ENCODE data around the gene ATP2A1.

ATP2A1 gene

GRCh38 chr16:28878083-28878926, at the start of gene ATP2A1:
TSS of gene ATP2A1 (plus strand) at chr16:28878488. CDS start at chr16:28878672, 184 bp downstream.
- DNase-seq (ENCODE audit: low spot score): no peak

GRCh38 chr16:28829747-28830146, 48.5 kb upstream of the ATP2A1 start:
- no peak for DNase-seq (ENCODE audit: low spot score)

DNA sequence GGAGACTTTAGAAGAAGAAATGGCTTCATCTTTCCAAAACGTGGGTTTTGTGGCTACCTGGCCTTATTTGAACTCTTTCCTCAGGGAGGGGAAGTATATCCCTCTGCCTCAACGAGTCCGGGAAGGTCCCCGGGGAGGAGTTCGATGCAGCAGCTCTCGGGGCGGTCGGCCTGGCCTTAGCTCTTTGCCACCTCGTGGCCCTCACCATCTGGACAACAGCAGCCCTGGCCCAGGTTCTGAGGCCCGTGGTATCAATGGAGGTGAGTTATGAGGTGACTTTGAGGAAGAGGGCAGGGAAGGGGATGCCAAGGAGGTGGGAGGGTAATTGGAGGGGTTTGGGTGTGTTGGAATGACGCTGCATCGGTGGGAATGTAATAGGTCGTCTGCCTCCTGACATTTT, 47.8 kb upstream of the ATP2A1 start:
- DNase-seq (ENCODE audit: low spot score): no peak

DNA sequence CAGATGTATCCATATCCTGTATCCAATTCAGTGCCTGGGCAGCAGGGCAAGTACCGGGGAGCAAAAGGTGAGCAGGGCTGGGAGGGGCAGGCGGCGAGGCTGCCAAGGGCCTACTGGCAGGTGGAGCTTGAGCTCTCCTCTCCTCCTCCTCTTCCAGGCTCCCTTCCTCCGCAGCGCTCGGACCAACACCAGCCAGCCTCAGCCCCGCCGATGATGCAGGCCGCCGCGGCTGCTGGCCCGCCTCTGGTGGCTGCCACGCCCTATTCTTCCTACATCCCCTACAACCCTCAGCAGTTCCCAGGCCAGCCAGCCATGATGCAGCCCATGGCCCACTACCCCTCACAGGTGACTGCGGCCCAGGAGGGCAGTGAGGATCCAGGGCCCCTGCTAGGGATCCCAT, 43.9 kb upstream of the ATP2A1 start:
- no peak for DNase-seq (ENCODE audit: low spot score)

DNA sequence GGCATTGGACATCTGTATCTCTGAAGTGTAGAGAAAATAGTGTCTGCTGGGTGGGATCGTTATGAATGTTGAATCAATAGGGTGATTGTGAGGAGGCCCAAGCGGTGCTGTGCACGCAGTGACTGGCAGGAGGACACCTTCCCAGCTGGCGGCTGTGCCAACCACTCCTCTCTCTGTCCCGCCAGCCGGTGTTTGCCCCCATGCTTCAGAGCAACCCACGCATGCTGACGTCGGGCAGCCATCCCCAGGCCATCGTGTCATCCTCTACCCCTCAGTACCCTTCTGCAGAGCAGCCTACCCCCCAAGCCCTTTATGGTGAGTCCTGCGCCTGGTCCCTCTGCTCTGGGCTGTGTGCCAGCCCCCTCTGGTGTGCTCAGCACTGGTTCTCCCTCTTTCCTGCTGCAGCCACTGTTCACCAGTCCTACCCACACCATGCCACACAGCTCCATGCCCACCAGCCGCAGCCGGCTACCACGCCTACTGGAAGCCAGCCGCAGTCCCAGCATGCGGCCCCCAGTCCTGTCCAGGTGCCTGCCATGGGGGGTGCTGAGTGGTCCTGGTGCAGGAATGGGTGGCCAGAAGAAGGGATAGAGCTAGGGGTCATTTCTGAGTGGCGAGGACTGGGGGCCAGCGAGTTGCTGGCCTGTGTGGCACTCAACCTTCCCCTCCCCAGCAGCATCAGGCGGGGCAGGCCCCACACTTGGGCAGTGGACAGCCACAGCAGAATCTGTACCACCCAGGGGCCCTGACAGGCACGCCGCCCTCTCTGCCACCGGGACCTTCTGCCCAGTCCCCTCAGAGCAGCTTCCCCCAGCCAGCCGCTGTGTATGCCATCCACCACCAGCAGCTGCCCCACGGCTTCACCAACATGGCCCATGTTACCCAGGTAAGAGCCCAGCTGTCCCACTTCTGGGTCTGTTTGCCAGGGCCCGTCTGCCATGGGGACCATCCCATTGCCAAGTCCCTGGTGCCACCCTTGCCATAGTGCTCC, 43.1 kb upstream of the ATP2A1 start:
- DNase-seq (ENCODE audit: low spot score): no peak

- DNase-seq (ENCODE audit: low spot score): no peak
These were observed 42.2 kb upstream of the ATP2A1 start for GRCh38 chr16:28835864-28836760.

DNA sequence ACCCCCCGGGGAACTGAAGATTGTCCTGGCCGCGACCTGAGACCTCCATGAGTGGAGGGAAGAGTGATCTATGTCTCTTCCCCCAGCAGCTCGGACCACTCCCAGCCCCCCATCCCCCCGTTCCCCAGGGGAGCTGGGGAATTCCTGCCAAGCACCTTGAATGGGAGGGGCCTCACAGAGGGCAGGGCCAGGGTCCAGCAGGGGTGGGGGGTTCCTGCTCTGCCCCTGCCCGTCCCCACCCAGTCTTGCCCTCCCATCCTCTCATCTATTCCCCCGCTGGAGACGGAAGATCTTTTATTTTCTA, 41.6 kb upstream of the ATP2A1 start:
- DNase-seq (ENCODE audit: low spot score): no peak

DNA sequence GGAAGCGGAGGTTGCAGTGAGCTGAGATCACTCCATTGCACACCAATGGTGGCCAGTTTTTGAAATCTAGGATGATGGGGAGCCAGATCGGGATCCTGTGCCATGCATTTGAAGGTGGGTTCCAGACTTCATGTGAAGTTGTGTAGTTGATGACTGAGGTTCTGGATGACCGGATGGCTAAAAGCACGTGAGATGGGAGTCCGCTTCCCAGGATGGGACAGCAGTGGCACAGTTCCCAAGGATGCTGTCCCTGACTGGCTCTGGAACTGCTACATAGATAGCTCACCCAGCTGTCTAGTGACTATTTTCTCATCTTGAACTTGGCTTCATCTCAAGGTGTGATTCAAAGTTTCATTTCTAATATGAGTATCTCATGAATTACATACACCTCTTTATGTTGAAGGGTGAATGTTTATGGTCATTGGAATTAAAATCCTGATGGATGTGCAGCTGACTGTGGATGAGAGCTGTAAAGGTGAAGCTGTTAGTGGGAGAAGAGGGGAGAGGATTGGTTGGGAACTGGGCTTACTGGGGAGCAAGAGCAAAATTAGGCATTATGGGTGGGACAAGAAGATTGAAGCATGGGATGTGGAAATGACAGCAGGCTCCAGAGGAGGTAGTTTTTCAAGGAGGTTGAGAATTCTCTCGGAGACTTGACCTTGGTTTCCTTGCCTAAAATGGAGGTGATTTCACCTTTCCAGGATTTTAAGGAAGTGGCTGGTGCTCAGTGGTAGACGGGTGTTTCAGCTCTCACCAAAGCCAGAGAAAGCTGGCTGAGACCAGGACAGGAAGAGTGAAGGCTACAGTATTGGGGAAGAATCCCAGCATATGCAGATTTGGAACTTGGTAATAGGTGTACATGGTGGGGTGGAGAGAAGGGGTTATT, 40.4 kb upstream of the ATP2A1 start:
- no peak for DNase-seq (ENCODE audit: low spot score)

- DNase-seq (ENCODE audit: low spot score): no peak
These were observed 39.8 kb upstream of the ATP2A1 start for GRCh38 chr16:28838558-28838918.

DNA sequence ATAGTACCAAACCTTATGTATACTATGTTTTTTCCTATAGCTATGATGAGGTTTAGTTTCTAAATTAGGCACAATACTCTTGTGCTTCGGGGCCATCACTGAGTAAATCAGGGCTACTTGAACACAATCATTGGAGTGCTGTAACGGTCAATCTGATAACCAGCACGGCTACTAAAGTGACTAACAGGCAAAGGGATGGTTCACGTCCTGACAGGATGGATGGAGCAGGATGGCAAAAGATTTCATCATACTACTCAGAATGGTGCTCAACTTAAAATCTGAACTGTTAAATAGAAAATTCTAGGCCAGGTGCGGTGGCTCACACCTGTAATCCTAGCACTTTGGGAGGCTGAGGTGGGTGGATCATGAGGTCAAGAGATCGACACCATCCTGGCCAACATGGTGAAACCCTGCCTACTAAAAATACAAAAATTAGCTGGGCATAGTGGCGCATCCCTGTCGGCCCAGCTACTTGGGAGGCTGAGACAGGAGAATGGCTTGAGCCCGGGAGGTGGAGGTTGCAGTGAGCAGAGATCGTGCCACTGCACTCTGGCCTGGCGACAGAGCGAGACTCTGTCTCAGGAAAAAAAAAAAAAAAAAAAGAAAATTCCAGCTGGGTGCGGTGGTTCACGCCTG, 39.2 kb upstream of the ATP2A1 start:
- no peak for DNase-seq (ENCODE audit: low spot score)

DNA sequence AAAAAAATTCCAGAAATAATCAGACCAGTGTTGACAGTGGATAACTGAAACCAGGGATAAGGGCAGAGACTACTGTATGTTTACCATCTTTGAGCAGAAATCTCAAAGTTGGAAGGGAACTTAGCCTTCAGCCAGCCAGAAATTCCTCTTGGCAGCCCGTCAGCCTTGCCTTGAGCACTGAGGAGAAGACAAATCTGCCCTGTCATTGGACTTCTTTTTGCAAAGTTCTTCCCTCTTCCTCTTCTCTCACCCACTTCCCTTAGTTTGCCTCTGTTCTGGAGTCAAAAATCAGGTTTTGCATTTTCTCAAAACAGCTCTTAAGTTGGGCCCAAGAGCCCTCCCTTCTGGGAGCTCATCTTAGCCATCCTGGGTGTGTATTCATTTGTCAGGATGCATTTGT, 38.4 kb upstream of the ATP2A1 start:
- no peak for DNase-seq (ENCODE audit: low spot score)

DNA sequence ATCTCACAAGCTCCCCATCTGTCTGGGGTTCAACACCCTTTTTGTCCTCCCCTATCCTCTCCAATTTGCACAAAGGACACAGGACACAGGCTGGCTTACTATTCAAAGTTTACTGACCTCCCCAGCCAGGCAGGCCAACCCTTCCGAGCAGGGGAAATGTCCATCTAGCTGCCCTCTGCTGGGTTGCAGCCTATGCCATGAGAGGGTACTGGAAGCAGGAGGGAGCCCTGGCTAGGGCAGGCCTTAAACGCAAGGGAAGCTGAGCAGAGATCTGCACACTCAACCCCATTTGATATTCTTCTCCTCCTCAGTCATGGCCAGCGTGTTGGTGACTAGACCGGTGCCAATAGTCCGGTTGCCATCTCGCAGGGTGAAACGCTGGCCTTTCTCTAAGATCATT, 35.6 kb upstream of the ATP2A1 start:
- no peak for DNase-seq (ENCODE audit: low spot score)

- DNase-seq (ENCODE audit: low spot score): no peak
These were observed 34.5 kb upstream of the ATP2A1 start for GRCh38 chr16:28843766-28844165.

DNA sequence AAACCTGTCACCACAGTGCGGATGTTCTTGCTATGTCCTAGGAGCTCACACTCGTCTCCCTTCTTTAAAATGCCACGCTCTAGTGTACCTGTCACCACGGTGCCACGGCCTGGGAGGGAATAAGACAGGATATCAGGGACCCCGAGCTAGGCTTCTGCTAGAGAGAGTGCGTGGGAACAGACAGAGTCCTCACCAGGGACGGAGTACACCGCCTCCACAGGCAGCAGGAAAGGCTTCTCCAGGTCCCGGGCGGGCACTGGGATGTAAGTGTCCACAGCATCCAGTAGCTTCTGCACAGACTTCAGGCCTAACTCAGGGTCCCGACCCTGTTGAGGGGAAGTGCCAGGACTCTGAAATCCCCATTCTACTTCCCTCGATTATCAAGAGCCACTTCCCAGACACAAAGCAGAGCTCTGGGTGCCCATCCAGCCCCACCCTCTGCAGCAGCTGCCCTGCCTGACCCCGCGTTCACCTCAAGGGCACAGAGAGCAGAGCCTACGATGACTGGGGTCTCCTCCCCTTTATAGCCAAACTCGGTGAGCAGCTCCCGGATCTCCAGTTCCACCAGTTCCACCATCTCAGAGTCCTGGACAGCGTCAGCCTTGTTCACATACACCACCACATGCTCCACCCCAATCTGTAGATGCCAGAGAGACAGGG, 33.9 kb upstream of the ATP2A1 start:
- DNase-seq (ENCODE audit: low spot score): no peak

DNA sequence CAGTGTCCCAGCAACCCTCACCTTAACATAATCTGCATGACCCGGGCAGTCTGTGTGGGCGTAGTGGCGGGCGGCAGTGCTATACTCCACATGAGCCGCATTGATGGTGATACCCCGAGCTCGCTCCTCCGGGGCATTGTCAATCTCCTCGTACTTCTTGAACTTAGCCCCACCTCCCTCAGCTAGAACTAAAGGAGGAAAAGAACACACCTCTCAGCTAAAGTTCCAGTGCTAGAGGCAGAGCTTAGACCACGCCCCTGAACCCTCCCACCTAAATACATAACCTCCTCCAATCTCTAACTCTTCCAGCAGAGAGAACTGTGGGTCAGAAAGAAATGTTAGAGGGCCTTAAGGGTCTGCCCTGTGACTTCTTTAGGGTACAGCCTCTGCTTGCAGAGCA, 33.0 kb upstream of the ATP2A1 start:
- DNase-seq (ENCODE audit: low spot score): no peak

- DNase-seq (ENCODE audit: low spot score): no peak
These were observed 32.6 kb upstream of the ATP2A1 start for GRCh38 chr16:28845761-28846079.

DNA sequence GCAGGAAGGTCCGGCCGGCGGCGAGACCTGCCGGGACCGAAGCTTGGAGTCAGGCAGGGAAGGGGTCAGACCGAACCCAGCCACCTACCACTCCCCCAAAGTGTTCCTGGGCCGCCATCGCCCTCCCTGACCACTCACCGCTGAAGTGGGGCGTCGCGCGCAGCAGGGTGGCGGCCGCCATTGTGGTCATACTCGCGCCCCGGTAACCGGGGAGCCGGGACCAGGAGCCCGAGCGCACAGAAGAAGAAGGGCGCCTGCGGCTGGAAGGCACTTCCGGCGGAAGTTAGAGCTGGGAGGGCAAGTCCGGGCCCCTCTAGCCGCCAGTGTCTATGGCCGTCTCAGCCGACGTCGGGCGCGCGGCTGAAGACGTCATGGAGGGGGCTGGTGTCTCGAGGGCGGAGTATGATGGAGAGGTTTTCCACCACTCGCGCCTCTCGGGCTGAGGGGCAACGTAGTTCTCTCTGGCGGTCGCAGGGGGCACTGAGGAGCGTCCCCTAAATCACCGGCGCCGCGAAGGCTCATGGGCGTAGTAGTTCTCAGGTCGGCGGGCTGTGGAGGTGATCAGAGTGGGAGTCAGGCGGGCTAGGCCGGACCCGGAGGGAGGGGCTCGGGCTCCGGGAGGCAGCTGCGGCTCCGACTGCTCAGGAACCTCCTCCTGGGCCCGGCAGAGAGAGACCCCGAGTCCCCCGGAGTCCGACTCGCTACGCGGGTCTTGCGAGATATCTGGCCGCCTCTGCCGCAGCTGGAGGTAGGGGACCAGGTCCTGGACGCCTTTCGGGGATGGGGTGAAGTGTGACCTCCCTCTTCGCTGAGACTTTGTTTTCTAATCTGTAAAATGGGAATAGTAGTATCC, 32.0 kb upstream of the ATP2A1 start, which contains the start of gene TUFM:
Gene TUFM (minus strand): TSS at position 269 of the 853 bp plus-strand sequence. CDS start 79 bp downstream, at position 190.
- DNase-seq (ENCODE audit: low spot score): peak; percentile 98

DNA sequence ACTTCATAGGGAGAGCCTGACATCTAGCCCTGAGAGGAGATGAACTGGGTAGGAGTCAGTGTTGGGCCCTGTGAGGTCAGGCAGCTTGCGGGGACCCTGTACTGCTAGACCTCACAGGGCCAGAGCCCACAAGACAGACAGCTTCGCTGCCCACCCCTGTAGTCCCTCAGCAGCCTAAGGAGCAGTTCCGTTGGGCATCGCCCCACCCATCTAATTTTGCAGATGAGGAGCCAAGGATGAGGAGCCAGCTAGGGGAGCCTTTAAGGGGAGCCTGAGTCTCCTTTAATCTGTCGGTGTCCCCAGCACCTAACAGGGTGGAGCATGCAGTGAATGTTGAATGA, 31.4 kb upstream of the ATP2A1 start:
- no peak for DNase-seq (ENCODE audit: low spot score)

GRCh38 chr16:28858421-28858820, 19.9 kb upstream of the ATP2A1 start:
- no peak for DNase-seq (ENCODE audit: low spot score)

Data from AG20443 (cell line).